AG04449 (cell line): Measurements from ENCODE around the gene DLGAP1.
"Not testable (repeated sequence)": the region's sequence is repeated elsewhere in the genome, so short reads cannot be mapped to it uniquely, and the experiment has no call there.

Experiments used
- CTCF ChIA-PET: fragments of 350-600 bp; formaldehyde crosslinking; extraction: SDS; loops from one replicate; lab custom pipeline; 2021; ENCODE audit warnings: antibody characterized with exemption; lab: Yijun Ruan, JAX
- POLR2A ChIA-PET: fragments of 400-600, 350-600 bp; formaldehyde crosslinking; extraction: SDS; loops from one replicate; lab custom pipeline; 2020; ENCODE audit warnings: antibody characterized with exemption, inconsistent platforms; lab: Yijun Ruan, JAX
- DNase-seq: peaks from one replicate; pipeline ENCODE4 v3.0.0-alpha.2; 2010; ENCODE audit warnings: low read depth, low spot score
- H3K4me3 ChIP-seq: 2 replicates; pipeline ENCODE4 v1.5.1; 2011; ENCODE audit warnings: low read depth, mild to moderate bottlenecking, control low read depth, low read length
- CTCF ChIP-seq: IDR thresholded peaks from one replicate; pipeline ENCODE4 v1.5.1; 2011; ENCODE audit warnings: mild to moderate bottlenecking, moderate library complexity, low read length, control low read depth, inconsistent platforms; ENCODE audit not compliant: insufficient read depth; ENCODE audit errors: missing control alignments

DLGAP1 gene

GRCh38 chr18:3581890-3582289 lies 873.2 kb downstream of the DLGAP1 start:
- POLR2A ChIA-PET = no interaction called here
- no peak for TF ChIP-seq CTCF
- DNase-seq = no peak
- no peak overlapping the region for H3K4me3 ChIP-seq
- CTCF ChIA-PET = interaction anchor here (1.6 to 4.8 kb wide), 2 partner anchors 14 to 300 kb away, joined by 3 to 49 read pairs; no protein-coding TSS in a partner anchor

DNA sequence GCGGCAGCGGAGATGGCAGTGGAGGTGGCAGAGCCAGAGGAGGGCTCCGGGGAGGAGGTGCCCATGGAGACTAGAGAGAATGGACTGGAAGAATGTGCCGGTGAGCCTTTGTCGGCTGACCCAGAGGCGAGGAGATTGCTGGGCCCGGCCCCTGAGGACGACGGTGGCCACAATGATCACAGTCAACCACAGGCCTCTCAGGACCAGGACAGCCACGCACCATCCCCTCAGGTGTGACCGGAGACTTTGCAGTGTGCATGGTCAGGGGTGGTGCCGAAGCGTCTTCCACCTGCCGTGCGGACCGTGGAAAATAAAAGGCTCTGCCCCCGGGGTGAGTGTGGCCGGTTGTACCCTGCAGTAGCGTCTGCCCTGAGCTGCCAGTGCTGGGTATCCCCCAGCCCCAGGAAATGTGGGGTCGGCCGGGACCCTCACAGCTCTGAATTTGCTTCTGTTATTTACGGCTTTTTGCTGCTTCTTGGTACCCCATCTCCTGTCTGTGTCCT lies 874.5 kb downstream of the DLGAP1 start:
- H3K4me3 ChIP-seq, DNase-seq, CTCF ChIA-PET, POLR2A ChIA-PET: not testable (repeated sequence)

- TF ChIP-seq CTCF = no peak
- H3K4me3 ChIP-seq = no peak overlapping the region
- CTCF ChIA-PET = interaction anchor here (1.0 to 1.6 kb wide), 2 partner anchors 126 to 298 kb away, joined by 3 to 7 read pairs; no protein-coding TSS in a partner anchor
- POLR2A ChIA-PET = interaction anchor here (0.6 kb wide), 1 partner anchor 128 kb away, joined by 3 read pairs; no protein-coding TSS in a partner anchor
- peak; percentile 77 for DNase-seq
Observed at GRCh38 chr18:3579701-3580100, 875.4 kb downstream of the DLGAP1 start.

GRCh38 chr18:3578621-3579020 lies 876.5 kb downstream of the DLGAP1 start:
- no peak overlapping the region for H3K4me3 ChIP-seq
- POLR2A ChIA-PET = no interaction called here
- CTCF ChIA-PET = interaction anchor here (1.4 to 2.9 kb wide), 3 partner anchors 14 to 124 kb away, joined by 3 to 14 read pairs (median 7); no protein-coding TSS in a partner anchor
- no peak for TF ChIP-seq CTCF
- no peak for DNase-seq

- CTCF ChIA-PET = interaction anchor here (0.6 to 2.9 kb wide), 6 partner anchors 9 to 129 kb away, joined by 3 to 14 read pairs (median 4); no protein-coding TSS in a partner anchor
- no peak overlapping the region for H3K4me3 ChIP-seq
- DNase-seq = no peak
- no peak for TF ChIP-seq CTCF
- POLR2A ChIA-PET = interaction anchor here (0.6 kb wide), 1 partner anchor 16 kb away, joined by 3 read pairs; no protein-coding TSS in a partner anchor
Observed at GRCh38 chr18:3577281-3577855, 877.7 kb downstream of the DLGAP1 start.

- no peak for DNase-seq
- H3K4me3 ChIP-seq = no peak overlapping the region
- no peak for TF ChIP-seq CTCF
- ChIA-PET POLR2A (no interaction called here), CTCF (interaction anchor here (2.2 kb wide), 1 partner anchor 13 kb away, joined by 9 read pairs; no protein-coding TSS in a partner anchor)
Observed at GRCh38 chr18:3572761-3573160, 882.3 kb downstream of the DLGAP1 start.
